Measurements from ENCODE around the gene JOSD2. TPM values are rescaled to one million over a fixed set of nuclear protein-coding genes. Genes with fewer than 3 reads are reported as not detected.
"Not testable (repeated sequence)": the region's sequence is repeated elsewhere in the genome, so short reads cannot be mapped to it uniquely, and the experiment has no call there.

The JOSD2 gene
- total RNA-seq, 2 donors from 2014 or later: 27.5 to 31.7 TPM

GRCh38 chr19:50548191-50549058, 37.4 kb upstream of the JOSD2 start:
- intact Hi-C loops (cut with DNase I): no loop called here
- no peak for DNase-seq (ENCODE audit: low spot score)

- intact Hi-C loops (cut with DNase I): no loop called here
- DNase-seq (ENCODE audit: low spot score): no peak
These were observed 36.6 kb upstream of the JOSD2 start for GRCh38 chr19:50547385-50548190.

GRCh38 chr19:50546527-50547221, 35.7 kb upstream of the JOSD2 start:
- DNase-seq (ENCODE audit: low spot score): no peak
- intact Hi-C loops (cut with DNase I): no loop called here

- DNase-seq (ENCODE audit: low spot score): no peak
- intact Hi-C loops (cut with DNase I): no loop called here
These were observed 32.0 kb upstream of the JOSD2 start for GRCh38 chr19:50542943-50543342.

- intact Hi-C loops (cut with DNase I): loop anchor here in 1 of 2 donors (5.0 kb wide), 1 partner anchor 245 kb away; no protein-coding TSS in a partner anchor
- DNase-seq (ENCODE audit: low spot score): peak; percentile 90
These were observed 26.8 kb upstream of the JOSD2 start for GRCh38 chr19:50537769-50538230.

GRCh38 chr19:50537306-50537685, 26.3 kb upstream of the JOSD2 start:
- intact Hi-C loops (cut with DNase I): loop anchor here in 1 of 2 donors (5.0 kb wide), 1 partner anchor 245 kb away; no protein-coding TSS in a partner anchor
- no peak for DNase-seq (ENCODE audit: low spot score)

GRCh38 chr19:50536662-50537305, 25.8 kb upstream of the JOSD2 start:
- no peak for DNase-seq (ENCODE audit: low spot score)
- intact Hi-C loops (cut with DNase I): loop anchor here (1.0 to 5.0 kb wide), 2 partner anchors 29 to 246 kb away; no protein-coding TSS in a partner anchor

- intact Hi-C loops (cut with DNase I): loop anchor here (1.0 to 5.0 kb wide), 2 partner anchors 30 to 247 kb away; no protein-coding TSS in a partner anchor
- DNase-seq (ENCODE audit: low spot score): no peak
These were observed 24.7 kb upstream of the JOSD2 start for GRCh38 chr19:50535672-50536187.

GRCh38 chr19:50534478-50534877, 23.5 kb upstream of the JOSD2 start:
- intact Hi-C loops (cut with DNase I): no loop called here
- no peak for DNase-seq (ENCODE audit: low spot score)

GRCh38 chr19:50532952-50533351, 22.0 kb upstream of the JOSD2 start:
- intact Hi-C loops (cut with DNase I): no loop called here
- no peak for DNase-seq (ENCODE audit: low spot score)

GRCh38 chr19:50531171-50531612, 20.2 kb upstream of the JOSD2 start:
- intact Hi-C loops (cut with DNase I): no loop called here
- DNase-seq (ENCODE audit: low spot score): no peak

GRCh38 chr19:50528052-50528451, 17.1 kb upstream of the JOSD2 start:
- DNase-seq (ENCODE audit: low spot score); intact Hi-C loops (cut with DNase I): not testable (repeated sequence)

- no peak for DNase-seq (ENCODE audit: low spot score)
- intact Hi-C loops (cut with DNase I): no loop called here
These were observed 11.9 kb upstream of the JOSD2 start for GRCh38 chr19:50522881-50523280.

GRCh38 chr19:50520822-50521465, 10.0 kb upstream of the JOSD2 start:
- DNase-seq (ENCODE audit: low spot score): no peak
- intact Hi-C loops (cut with DNase I): no loop called here

GRCh38 chr19:50519006-50519575, 8.1 kb upstream of the JOSD2 start:
- intact Hi-C loops (cut with DNase I): no loop called here
- DNase-seq (ENCODE audit: low spot score): no peak

- peak; percentile 81 for DNase-seq (ENCODE audit: low spot score)
- intact Hi-C loops (cut with DNase I): no loop called here
These were observed 7.4 kb upstream of the JOSD2 start for GRCh38 chr19:50518091-50519005.

- no peak for DNase-seq (ENCODE audit: low spot score)
- intact Hi-C loops (cut with DNase I): no loop called here
These were observed 6.7 kb upstream of the JOSD2 start for GRCh38 chr19:50517704-50518075.
